K562 (cell line): ENCODE data around the gene RBFA. TPM values are rescaled to one million over a fixed set of nuclear protein-coding genes. Genes with fewer than 3 reads are reported as not detected.
A peak's percentile ranks its signal among the peaks of the same experiment; 100 is the strongest.

Experiments used
- BACH1 ChIP-seq: fragments of 200-800 bp; sonication (Bioruptor generic); IDR thresholded peaks from 2 replicates; pipeline ENCODE4 v1.6.1; 2016; ENCODE audit warnings: missing genetic modification characterization, missing compliant biosample characterization
- DACH1 ChIP-seq: fragments of 450-650 bp; IDR thresholded peaks from 2 replicates; pipeline ENCODE4 v1.6.1; 2018; ENCODE audit not compliant: partially characterized antibody
- EP400 ChIP-seq: fragments of 450-650 bp; IDR thresholded peaks from 2 replicates; pipeline ENCODE4 v1.6.1; 2017; ENCODE audit warnings: antibody characterized with exemption, mild to moderate bottlenecking, moderate library complexity
- IFI16 ChIP-seq: fragments of 250-450 bp; sonication (Bioruptor Pico); IDR thresholded peaks from 2 replicates; pipeline ENCODE4 v2.1.2; 2022; ENCODE audit warnings: mild to moderate bottlenecking, inconsistent platforms
- MECOM ChIP-seq: fragments of 250-450 bp; sonication (Bioruptor Pico); IDR thresholded peaks from 2 replicates; pipeline ENCODE4 v1.8.0; 2022; ENCODE audit warnings: inconsistent platforms
- PRPF4 ChIP-seq: fragments of 200-400 bp; formaldehyde crosslinking; IDR thresholded peaks from one replicate; pipeline ENCODE4 v1.6.1; 2017; ENCODE audit warnings: low read length, low read depth, mild to moderate bottlenecking; ENCODE audit not compliant: insufficient read depth, poor library complexity, severe bottlenecking
- SRSF7 ChIP-seq: fragments of 200-400 bp; formaldehyde crosslinking; optimal IDR thresholded peaks from 2 replicates; pipeline ENCODE3; 2017; ENCODE audit warnings: mild to moderate bottlenecking, low read depth, low read length
- U2AF2 ChIP-seq: fragments of 200-400 bp; formaldehyde crosslinking; optimal IDR thresholded peaks from 2 replicates; pipeline ENCODE3; 2017; ENCODE audit warnings: low read depth, mild to moderate bottlenecking, low read length
- ZFX ChIP-seq: sonication (generic); formaldehyde crosslinking; IDR thresholded peaks from 2 replicates; pipeline ENCODE4 v1.8.0; 2022; ENCODE audit warnings: mild to moderate bottlenecking, missing genetic modification reagents, moderate library complexity
- ZNF184 ChIP-seq: sonication (generic); formaldehyde crosslinking; IDR thresholded peaks from 2 replicates; pipeline ENCODE4 v1.5.0; 2020; ENCODE audit warnings: missing genetic modification reagents
- ZNF274 ChIP-seq: IDR thresholded peaks from 2 replicates; pipeline ENCODE4 v1.6.1; 2011; ENCODE audit warnings: low read depth, mild to moderate bottlenecking, low read length, moderate library complexity, borderline replicate concordance
- ZNF316 ChIP-seq: fragments of 450-650 bp; IDR thresholded peaks from 2 replicates; pipeline ENCODE4 v1.6.1; 2016
- ZNF431 ChIP-seq: sonication (generic); formaldehyde crosslinking; IDR thresholded peaks from 2 replicates; pipeline ENCODE4 v1.8.0; 2022; ENCODE audit warnings: mild to moderate bottlenecking, missing genetic modification reagents
- polyA plus RNA-seq, 8 experiments: library from polyadenylated mRNA; depleted of rRNA in 4 of 8; stranded (reverse) in 5 of 8; unstranded in 3 of 8; fragments of >200 nt; fragmentation: Nextera tagmentation in 2 of 8; fragmentation: Illumina TruSeq in 1 of 8; extraction: Ambion mirVana in 2 of 8; extraction: Trizol in 1 of 8; gene quantifications; 2 replicates each; pipeline versions ENCODE4 v1.2.1 to v1.2.3, GENCODE V29; 2011 to 2014; ENCODE audit warnings: inconsistent platforms in 1 of 8, missing spikeins in 1 of 8
- total RNA-seq, 7 experiments: library from RNA; depleted of rRNA in 6 of 7; stranded (reverse); fragments of >200 nt in 6 of 7; fragmentation: Illumina TruSeq in 2 of 7; extraction: Trizol in 2 of 7; gene quantifications; 2 replicates each; pipeline versions ENCODE4 v1.2.1 to v1.2.3, GENCODE V29; 2011 to 2021; ENCODE audit warnings: low replicate concordance in 1 of 7
- TF ChIP-seq, protein P1 (sequence below): fragments of 450-650 bp; formaldehyde crosslinking; IDR thresholded peaks from 2 replicates; pipeline ENCODE4 v1.4.0; 2020; ENCODE audit warnings: mild to moderate bottlenecking, moderate library complexity
- TF ChIP-seq, protein P2 (sequence below): fragments of 450-650 bp; conservative IDR thresholded peaks from 2 replicates; pipeline ENCODE4 v1.6.1; 2016; ENCODE audit warnings: missing genetic modification characterization, low read depth, mild to moderate bottlenecking, missing compliant biosample characterization, moderate library complexity
- TF ChIP-seq, protein P3 (sequence below): fragments of 450-650 bp; IDR thresholded peaks from 2 replicates; pipeline ENCODE4 v1.6.1; 2017; ENCODE audit warnings: antibody characterized with exemption, mild to moderate bottlenecking
- TF ChIP-seq, protein P4 (sequence below): fragments of 250-450 bp; sonication (Bioruptor Pico); IDR thresholded peaks from 2 replicates; pipeline ENCODE4 v1.6.1; 2021; ENCODE audit warnings: mild to moderate bottlenecking
- TF ChIP-seq, protein P5 (sequence below), 2 experiments: fragments of 450-650 bp in 1 of 2; sonication (generic) in 1 of 2; formaldehyde crosslinking in 1 of 2; IDR thresholded peaks in 1 of 2; conservative IDR thresholded peaks in 1 of 2; 2 replicates each; pipeline versions ENCODE4 v1.6.1 to v1.8.1; 2016 to 2023; ENCODE audit warnings: mild to moderate bottlenecking in 2 of 2, moderate library complexity in 2 of 2, inconsistent platforms in 1 of 2, missing genetic modification reagents in 1 of 2

Gene RBFA
- total and polyA plus RNA-seq, 9 of the 15 experiments (the other 6 are each of a cell fraction or from before 2014, with no cell fraction given), result 3.4 to 41.9 (median 25.8) TPM

DNA sequence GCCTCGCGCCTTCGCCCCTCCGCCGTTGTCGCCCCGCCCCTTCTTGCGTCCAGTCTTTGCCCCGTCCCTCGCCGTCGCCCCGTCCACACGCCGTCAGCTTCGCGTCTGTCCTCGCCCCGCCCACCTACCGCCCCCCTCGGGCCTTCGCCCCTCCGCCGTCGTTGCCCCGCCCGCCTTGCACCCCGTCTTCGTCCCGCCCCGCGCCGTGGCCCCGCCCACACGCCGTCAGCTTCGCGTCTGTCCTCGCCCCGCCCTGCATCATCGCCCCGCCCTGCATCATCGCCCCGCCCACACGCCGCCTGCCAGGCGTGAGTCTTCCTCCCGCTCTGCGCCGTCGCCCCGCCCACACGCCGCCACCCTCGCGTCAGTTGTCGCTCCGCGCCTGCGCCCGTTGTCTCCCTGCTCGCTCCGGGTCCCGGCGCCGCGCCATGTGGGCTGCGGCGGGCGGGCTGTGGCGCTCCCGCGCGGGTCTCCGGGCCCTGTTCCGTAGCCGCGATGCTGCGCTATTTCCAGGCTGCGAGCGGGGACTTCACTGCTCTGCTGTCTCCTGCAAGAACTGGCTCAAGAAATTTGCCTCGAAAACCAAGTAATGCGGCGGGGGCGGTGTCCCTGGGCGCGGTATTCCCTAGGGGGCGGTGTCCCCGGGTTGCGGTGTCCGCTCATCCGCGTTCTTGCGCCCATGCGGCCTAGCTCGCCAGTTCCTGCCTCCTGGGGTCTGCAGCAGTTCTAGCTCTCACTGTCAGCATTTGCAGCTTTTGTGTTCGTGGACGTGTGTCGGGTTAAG lies at the start of gene RBFA (continued):
- TF ChIP-seq DACH1 (no peak), MECOM (no peak), ZNF274 (no peak), ZNF316 (no peak), SRSF7 (no peak), IFI16 (CRISPR knock-in tag) (no peak), ZNF431 (CRISPR knock-in tag) (no peak), BACH1 (tag) (no peak), ZFX (CRISPR knock-in tag) (peak; percentile 95), ZNF184 (CRISPR knock-in tag) (no peak), PRPF4 (no peak), EP400 (peak; percentile 96), U2AF2 (no peak)
- TF ChIP-seq, protein P1, sequence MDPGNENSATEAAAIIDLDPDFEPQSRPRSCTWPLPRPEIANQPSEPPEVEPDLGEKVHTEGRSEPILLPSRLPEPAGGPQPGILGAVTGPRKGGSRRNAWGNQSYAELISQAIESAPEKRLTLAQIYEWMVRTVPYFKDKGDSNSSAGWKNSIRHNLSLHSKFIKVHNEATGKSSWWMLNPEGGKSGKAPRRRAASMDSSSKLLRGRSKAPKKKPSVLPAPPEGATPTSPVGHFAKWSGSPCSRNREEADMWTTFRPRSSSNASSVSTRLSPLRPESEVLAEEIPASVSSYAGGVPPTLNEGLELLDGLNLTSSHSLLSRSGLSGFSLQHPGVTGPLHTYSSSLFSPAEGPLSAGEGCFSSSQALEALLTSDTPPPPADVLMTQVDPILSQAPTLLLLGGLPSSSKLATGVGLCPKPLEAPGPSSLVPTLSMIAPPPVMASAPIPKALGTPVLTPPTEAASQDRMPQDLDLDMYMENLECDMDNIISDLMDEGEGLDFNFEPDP, result no peak
- TF ChIP-seq, protein P2, sequence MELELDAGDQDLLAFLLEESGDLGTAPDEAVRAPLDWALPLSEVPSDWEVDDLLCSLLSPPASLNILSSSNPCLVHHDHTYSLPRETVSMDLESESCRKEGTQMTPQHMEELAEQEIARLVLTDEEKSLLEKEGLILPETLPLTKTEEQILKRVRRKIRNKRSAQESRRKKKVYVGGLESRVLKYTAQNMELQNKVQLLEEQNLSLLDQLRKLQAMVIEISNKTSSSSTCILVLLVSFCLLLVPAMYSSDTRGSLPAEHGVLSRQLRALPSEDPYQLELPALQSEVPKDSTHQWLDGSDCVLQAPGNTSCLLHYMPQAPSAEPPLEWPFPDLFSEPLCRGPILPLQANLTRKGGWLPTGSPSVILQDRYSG (tag), result no peak
- TF ChIP-seq, protein P3, sequence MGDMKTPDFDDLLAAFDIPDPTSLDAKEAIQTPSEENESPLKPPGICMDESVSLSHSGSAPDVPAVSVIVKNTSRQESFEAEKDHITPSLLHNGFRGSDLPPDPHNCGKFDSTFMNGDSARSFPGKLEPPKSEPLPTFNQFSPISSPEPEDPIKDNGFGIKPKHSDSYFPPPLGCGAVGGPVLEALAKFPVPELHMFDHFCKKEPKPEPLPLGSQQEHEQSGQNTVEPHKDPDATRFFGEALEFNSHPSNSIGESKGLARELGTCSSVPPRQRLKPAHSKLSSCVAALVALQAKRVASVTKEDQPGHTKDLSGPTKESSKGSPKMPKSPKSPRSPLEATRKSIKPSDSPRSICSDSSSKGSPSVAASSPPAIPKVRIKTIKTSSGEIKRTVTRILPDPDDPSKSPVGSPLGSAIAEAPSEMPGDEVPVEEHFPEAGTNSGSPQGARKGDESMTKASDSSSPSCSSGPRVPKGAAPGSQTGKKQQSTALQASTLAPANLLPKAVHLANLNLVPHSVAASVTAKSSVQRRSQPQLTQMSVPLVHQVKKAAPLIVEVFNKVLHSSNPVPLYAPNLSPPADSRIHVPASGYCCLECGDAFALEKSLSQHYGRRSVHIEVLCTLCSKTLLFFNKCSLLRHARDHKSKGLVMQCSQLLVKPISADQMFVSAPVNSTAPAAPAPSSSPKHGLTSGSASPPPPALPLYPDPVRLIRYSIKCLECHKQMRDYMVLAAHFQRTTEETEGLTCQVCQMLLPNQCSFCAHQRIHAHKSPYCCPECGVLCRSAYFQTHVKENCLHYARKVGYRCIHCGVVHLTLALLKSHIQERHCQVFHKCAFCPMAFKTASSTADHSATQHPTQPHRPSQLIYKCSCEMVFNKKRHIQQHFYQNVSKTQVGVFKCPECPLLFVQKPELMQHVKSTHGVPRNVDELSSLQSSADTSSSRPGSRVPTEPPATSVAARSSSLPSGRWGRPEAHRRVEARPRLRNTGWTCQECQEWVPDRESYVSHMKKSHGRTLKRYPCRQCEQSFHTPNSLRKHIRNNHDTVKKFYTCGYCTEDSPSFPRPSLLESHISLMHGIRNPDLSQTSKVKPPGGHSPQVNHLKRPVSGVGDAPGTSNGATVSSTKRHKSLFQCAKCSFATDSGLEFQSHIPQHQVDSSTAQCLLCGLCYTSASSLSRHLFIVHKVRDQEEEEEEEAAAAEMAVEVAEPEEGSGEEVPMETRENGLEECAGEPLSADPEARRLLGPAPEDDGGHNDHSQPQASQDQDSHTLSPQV, result 0 out of 2 replicates have a peak, but pooled peaks have one; percentile 31
- TF ChIP-seq, protein P4, sequence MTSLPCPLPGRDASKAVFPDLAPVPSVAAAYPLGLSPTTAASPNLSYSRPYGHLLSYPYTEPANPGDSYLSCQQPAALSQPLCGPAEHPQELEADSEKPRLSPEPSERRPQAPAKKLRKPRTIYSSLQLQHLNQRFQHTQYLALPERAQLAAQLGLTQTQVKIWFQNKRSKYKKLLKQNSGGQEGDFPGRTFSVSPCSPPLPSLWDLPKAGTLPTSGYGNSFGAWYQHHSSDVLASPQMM (CRISPR knock-in tag), result no peak
- TF ChIP-seq, protein P5, sequence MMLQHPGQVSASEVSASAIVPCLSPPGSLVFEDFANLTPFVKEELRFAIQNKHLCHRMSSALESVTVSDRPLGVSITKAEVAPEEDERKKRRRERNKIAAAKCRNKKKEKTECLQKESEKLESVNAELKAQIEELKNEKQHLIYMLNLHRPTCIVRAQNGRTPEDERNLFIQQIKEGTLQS (IDR thresholded peaks at IDR 0.05), result no peak
- TF ChIP-seq, protein P5 (CRISPR knock-in tag; conservative IDR thresholded peaks at IDR 0.05), result no peak
